GM12801 (cell line): ENCODE measurements around the gene AFF4.

ENCODE experiments used
- TF ChIP-seq, protein P1 (sequence below): IDR thresholded peaks from one replicate; pipeline ENCODE4 v1.5.1; 2011; ENCODE audit warnings: control low read depth; ENCODE audit not compliant: insufficient read length; ENCODE audit errors: extremely low read depth

The AFF4 gene

GRCh38 chr5:132838516-132839282 is 124.7 kb downstream of the AFF4 start:
- TF ChIP-seq, protein P1, sequence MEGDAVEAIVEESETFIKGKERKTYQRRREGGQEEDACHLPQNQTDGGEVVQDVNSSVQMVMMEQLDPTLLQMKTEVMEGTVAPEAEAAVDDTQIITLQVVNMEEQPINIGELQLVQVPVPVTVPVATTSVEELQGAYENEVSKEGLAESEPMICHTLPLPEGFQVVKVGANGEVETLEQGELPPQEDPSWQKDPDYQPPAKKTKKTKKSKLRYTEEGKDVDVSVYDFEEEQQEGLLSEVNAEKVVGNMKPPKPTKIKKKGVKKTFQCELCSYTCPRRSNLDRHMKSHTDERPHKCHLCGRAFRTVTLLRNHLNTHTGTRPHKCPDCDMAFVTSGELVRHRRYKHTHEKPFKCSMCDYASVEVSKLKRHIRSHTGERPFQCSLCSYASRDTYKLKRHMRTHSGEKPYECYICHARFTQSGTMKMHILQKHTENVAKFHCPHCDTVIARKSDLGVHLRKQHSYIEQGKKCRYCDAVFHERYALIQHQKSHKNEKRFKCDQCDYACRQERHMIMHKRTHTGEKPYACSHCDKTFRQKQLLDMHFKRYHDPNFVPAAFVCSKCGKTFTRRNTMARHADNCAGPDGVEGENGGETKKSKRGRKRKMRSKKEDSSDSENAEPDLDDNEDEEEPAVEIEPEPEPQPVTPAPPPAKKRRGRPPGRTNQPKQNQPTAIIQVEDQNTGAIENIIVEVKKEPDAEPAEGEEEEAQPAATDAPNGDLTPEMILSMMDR: no peak

DNA sequence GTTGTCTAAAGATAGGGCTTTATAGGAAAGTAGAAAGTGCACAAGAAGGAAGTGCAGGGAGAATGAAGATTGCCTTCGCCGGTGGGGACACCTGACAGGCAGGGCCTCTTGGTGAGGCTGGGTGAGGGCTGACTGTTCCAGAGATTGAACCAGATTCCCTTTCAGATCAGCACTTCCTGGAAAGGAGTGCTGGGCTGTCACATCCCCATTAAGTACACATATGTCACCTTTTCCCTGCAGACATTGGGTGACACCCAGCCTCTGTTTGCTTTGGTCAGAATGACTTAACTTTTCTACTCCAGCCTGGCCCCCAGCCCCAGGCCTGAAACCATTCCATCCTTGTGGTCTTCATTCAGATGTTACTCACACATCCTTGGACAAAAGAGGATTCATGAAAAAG is 125.6 kb downstream of the AFF4 start:
- TF ChIP-seq, protein P1: no peak

GRCh38 chr5:132836852-132837251 is 126.6 kb downstream of the AFF4 start:
- TF ChIP-seq, protein P1: no peak

DNA sequence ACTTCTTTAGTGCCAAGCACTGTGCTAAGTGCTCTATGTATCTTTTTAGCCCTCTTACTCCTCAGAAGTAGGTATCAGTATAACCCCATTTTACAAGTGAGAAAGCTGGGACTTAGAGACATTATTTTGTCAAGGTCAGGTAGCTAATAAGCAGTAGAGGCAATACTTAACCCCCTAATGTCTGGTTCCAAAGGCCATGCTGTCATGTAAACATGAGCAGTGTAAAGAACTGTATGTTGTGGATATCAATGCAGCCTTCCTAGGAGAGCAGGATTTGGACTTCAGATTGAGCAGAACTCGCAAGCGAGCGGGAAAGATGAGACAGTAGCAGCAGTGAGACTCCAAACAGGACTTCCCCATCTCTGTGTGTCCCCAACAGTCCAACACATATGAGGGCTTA is 129.4 kb downstream of the AFF4 start:
- TF ChIP-seq, protein P1: no peak

- TF ChIP-seq, protein P1: no peak
Observed at GRCh38 chr5:132832612-132833011, 130.8 kb downstream of the AFF4 start.

DNA sequence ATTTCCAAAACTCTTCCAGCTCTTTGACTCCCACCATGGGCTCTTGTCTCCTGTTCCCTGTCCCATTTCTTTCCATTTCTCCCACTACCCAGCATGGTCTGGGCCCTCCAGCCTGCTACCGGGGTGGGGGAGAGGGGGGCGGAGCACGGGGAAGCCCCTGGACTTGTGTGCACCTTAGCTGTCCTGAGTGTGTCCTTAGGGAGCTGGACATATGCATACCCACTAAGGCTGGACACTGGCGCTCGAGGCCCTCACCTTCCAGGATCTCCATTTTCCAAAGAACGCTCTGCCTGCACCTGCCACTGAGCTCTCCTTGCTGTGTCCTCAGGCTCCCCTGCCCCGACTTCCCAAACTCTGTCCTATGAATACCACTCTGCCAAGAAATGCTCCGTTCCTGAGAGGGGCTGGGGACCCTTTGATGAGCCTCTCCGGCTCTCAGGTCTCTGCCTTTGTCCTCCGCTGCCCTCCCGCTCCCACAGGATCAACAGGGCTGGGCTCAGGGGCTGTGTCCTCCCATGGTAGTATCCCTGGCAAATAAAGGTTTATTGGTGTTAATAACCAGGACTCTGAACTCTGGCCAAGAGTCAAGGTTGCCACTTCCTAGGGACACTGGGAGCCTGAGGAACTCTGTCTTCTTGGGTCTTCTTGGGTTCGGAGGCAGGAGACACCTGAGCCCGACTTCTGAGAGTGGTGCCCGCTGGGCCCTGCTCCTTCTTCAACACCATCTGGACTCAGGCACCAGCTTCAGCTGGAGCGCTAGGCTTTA is 132.2 kb downstream of the AFF4 start:
- TF ChIP-seq, protein P1: no peak

- TF ChIP-seq, protein P1: no peak
Observed at GRCh38 chr5:132830436-132831094, 132.9 kb downstream of the AFF4 start, which contains the start of gene SHROOM1. SHROOM1 (minus strand) TSS chr5:132830647; CDS start chr5:132826140, 4,507 bp downstream.
